Stimulated activated CD8-positive, alpha-beta memory T cell treated with anti-CD3 and anti-CD28 coated beads, Interleukin-7, amount 100 ng/mL, for 24 hours (primary cell): ENCODE results near the gene STK32B.
"Not testable (repeated sequence)": the region's sequence is repeated elsewhere in the genome, so short reads cannot be mapped to it uniquely, and the experiment has no call there.

Experiments
- DNase-seq: peaks from one replicate; pipeline ENCODE4 v3.0.0-alpha.2; 2020; ENCODE audit warnings: low read depth

Gene STK32B

GRCh38 chr4:5051278-5052203, at the start of gene STK32B:
TSS of gene STK32B (plus strand) at chr4:5051480.
- DNase-seq = no peak

- DNase-seq = not testable (repeated sequence)
Observed at GRCh38 chr4:5001641-5002040, 49.6 kb upstream of the STK32B start.

- DNase-seq = no peak
Observed at GRCh38 chr4:5003372-5003857, 47.9 kb upstream of the STK32B start.

GRCh38 chr4:5003918-5004317, 47.4 kb upstream of the STK32B start:
- DNase-seq = no peak

GRCh38 chr4:5004496-5004895, 46.8 kb upstream of the STK32B start:
- DNase-seq = no peak

GRCh38 chr4:5006932-5007331, 44.3 kb upstream of the STK32B start:
- not testable (repeated sequence) for DNase-seq

- DNase-seq = no peak
Observed at GRCh38 chr4:5009796-5010195, 41.5 kb upstream of the STK32B start.

GRCh38 chr4:5010984-5011383, 40.3 kb upstream of the STK32B start:
- DNase-seq = no peak

- no peak for DNase-seq
Observed at GRCh38 chr4:5012244-5012898, 38.9 kb upstream of the STK32B start.

GRCh38 chr4:5012958-5013357, 38.3 kb upstream of the STK32B start:
- no peak for DNase-seq

- no peak for DNase-seq
Observed at GRCh38 chr4:5014007-5014682, 37.1 kb upstream of the STK32B start.

- no peak for DNase-seq
Observed at GRCh38 chr4:5018096-5018495, 33.2 kb upstream of the STK32B start.

GRCh38 chr4:5018603-5019002, 32.7 kb upstream of the STK32B start:
- DNase-seq = no peak

- no peak for DNase-seq
Observed at GRCh38 chr4:5019274-5019673, 32.0 kb upstream of the STK32B start, which contains the start of gene CYTL1. TSS of gene CYTL1 (minus strand) at chr4:5019458. CDS start at chr4:5019445, 13 bp downstream.

- no peak for DNase-seq
Observed at GRCh38 chr4:5019796-5020195, 31.5 kb upstream of the STK32B start.

GRCh38 chr4:5020341-5020740, 30.9 kb upstream of the STK32B start:
- no peak for DNase-seq

GRCh38 chr4:5021546-5021945, 29.7 kb upstream of the STK32B start:
- DNase-seq = no peak

GRCh38 chr4:5024673-5025072, 26.6 kb upstream of the STK32B start:
- DNase-seq = no peak

GRCh38 chr4:5026371-5026770, 24.9 kb upstream of the STK32B start:
- no peak for DNase-seq

- no peak for DNase-seq
Observed at GRCh38 chr4:5027346-5027745, 23.9 kb upstream of the STK32B start.

GRCh38 chr4:5028480-5028879, 22.8 kb upstream of the STK32B start:
- no peak for DNase-seq

GRCh38 chr4:5029447-5029846, 21.8 kb upstream of the STK32B start:
- no peak for DNase-seq

GRCh38 chr4:5030221-5030620, 21.1 kb upstream of the STK32B start:
- no peak for DNase-seq
